ENCODE results near the gene FAM20C. TPM values are rescaled to one million over a fixed set of nuclear protein-coding genes. Genes with fewer than 3 reads are reported as not detected.

Gene FAM20C
- total and polyA plus RNA-seq, 2 of the 8 experiments (the other 6 are each of a cell fraction or from before 2014, with no cell fraction given) = 9.5 to 34.8 TPM

DNA sequence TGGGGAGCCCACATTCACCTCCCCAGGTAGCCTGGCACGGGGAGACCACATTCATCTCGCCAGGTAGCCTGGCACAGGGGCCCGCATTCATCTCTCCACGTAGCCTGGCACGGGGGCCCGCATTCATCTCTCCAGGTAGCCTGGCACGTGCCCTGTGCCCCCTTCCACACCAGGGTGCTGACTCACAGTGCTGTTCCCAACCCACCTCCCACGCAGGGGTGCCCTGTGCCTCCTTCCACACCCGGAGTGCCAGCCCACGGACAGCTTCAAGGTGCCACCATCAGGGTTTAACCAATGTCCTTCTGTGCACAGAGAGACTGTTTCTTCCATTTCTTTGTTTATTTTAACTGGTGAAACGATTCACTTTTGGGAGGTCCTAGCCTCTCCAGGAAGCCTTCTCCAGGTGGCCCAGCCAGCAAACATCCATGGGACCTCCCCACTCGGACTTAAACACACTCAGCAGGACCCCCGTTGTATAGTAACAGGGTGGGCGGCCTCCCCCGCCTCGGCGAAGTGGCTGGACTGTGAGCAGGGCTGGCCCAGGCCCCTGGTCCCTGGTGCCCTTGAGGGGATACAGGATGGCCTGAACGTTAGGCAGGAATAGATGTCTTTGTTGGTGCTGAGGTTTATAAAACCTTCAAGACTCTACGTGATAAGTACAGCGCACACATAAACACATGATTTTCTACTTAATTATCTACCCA is 56.5 kb downstream of the FAM20C start:
- Histone ChIP-seq H3K4me2 (ENCODE audit: insufficient read depth in 1 of 2, low read depth in 2 of 2, low read length in 2 of 2) (no peak overlapping the region), H3K79me2 (ENCODE audit: control insufficient read depth in 1 of 2, insufficient read depth in 2 of 2, low read length in 2 of 2) (no peaks in the 10 kb centered on the region), H4K8ac (ENCODE audit: extremely low read depth, insufficient read depth, low read length) (no peak overlapping the region), H2BK15ac (ENCODE audit: low read length) (no peak overlapping the region), H4K20me1 (replicated peaks in 1 of 2; ENCODE audit: control insufficient read depth in 1 of 2, insufficient read depth in 2 of 2, low read length in 2 of 2) (peaks cover 2 to 3% of the 10 kb centered on the region in 2 experiments), H3K18ac (ENCODE audit: extremely low read depth, low read length) (no peak overlapping the region), H4K91ac (replicated peaks; ENCODE audit: insufficient read length, low read length) (no peak overlapping the region), H3K4ac (replicated peaks; ENCODE audit: insufficient read length, low read depth, low read length) (no peak overlapping the region), H3K27me3 (replicated peaks in 1 of 4; ENCODE audit: control insufficient read depth in 3 of 4, extremely low read depth in 1 of 4, insufficient read depth in 3 of 4, low read length in 3 of 4) (no peaks in the 10 kb centered on the region), H4K5ac (ENCODE audit: insufficient read length, low read depth, low read length) (no peak overlapping the region), H3K23me2 (ENCODE audit: low read depth, low read length) (no peaks in the 10 kb centered on the region), H3K14ac (ENCODE audit: insufficient read length) (no peak overlapping the region), H3K36me3 (ENCODE audit: control insufficient read depth in 2 of 4, insufficient read depth in 4 of 4, low read length in 3 of 4) (peaks cover 0 to 24% (median 4%) of the 10 kb centered on the region in 4 experiments; a peak in 5 of 8 replicates), H2BK120ac (replicated peaks; ENCODE audit: low read depth, low read length) (no peak overlapping the region), H3K4me3 (ENCODE audit: extremely low read depth in 1 of 4, insufficient read depth in 2 of 4, low read depth in 3 of 4, low read length in 4 of 4) (no peak overlapping the region), H2AFZ (ENCODE audit: low read length) (no peak overlapping the region), H3K56ac (replicated peaks; ENCODE audit: insufficient read length, low read depth, low read length) (no peak overlapping the region), H2BK5ac (ENCODE audit: low read depth, low read length) (no peak overlapping the region), H2BK20ac (ENCODE audit: low read length) (no peak overlapping the region), H2BK12ac (ENCODE audit: low read depth, low read length) (no peak overlapping the region), H3K4me1 (replicated peaks in 1 of 4; ENCODE audit: control insufficient read depth in 3 of 4, insufficient read depth in 4 of 4, low read length in 3 of 4) (no peaks in the 10 kb centered on the region), H3K23ac (ENCODE audit: insufficient read length) (no peak overlapping the region), H3K27ac (ENCODE audit: low read depth, low read length) (no peak overlapping the region), H3K79me1 (ENCODE audit: low read depth, low read length) (no peaks in the 10 kb centered on the region), H3K9ac (replicated peaks in 1 of 4; ENCODE audit: extremely low read depth in 1 of 4, low read depth in 3 of 4, low read length in 3 of 4) (no peak overlapping the region), H3K9me3 (ENCODE audit: insufficient read depth in 2 of 2, low read depth in 1 of 2, low read length in 1 of 2) (peaks cover 0 to 16% of the 10 kb centered on the region in 2 experiments; a peak in 2 of 4 replicates), H2AK5ac (ENCODE audit: low read depth, low read length) (no peak overlapping the region)
- ChIA-PET CTCF (ENCODE audit: partially characterized antibody) (interaction anchor here (1.0 to 1.1 kb wide), 2 partner anchors 86 to 185 kb away, joined by 3 to 4 read pairs; no protein-coding TSS in a partner anchor), POLR2A (ENCODE audit: partially characterized antibody) (no interaction called here)
- WGBS, 2 experiments (ENCODE audit: extremely low coverage in 1 of 2, insufficient coverage in 1 of 2, insufficient read length in 1 of 2, insufficient replicate concordance in 2 of 2, low coverage in 1 of 2, low lambda C conversion rate in 2 of 2, missing lambda C conversion rate in 1 of 2) = 90% methylated on average over 19 of the region's 20 CpGs; no CpG with 5 or more reads in 1 of the 2 experiments
- DNase-seq (ENCODE audit: low read depth in 1 of 2, low spot score in 2 of 2) (no peak), FAIRE-seq (no peak)
- TF ChIP-seq BACH1 (IDR thresholded peaks at IDR 0.05; ENCODE audit: low read length) (no peak), TEAD4 (IDR thresholded peaks at IDR 0.05; ENCODE audit: low read depth, low read length) (no peak), CTBP2 (IDR thresholded peaks at IDR 0.05; ENCODE audit: borderline replicate concordance, insufficient read depth, insufficient read length, low read length) (no peak), ATF3 (IDR thresholded peaks at IDR 0.05; ENCODE audit: insufficient read depth, low read depth, low read length) (no peak), YY1 (IDR thresholded peaks at IDR 0.05; ENCODE audit: low read depth, low read length) (no peak), SP2 (IDR thresholded peaks at IDR 0.05; ENCODE audit: low read length) (no peak)
